Liver (tissue), 9 donors: ENCODE data around the gene RNF4. TPM values are rescaled to one million over a fixed set of nuclear protein-coding genes. Genes with fewer than 3 reads are reported as not detected.

Source experiments
- DNase-seq: peaks from one replicate; pipeline ENCODE4 v3.0.0-alpha.2; 2017; ENCODE audit warnings: low spot score
- H3K27ac ChIP-seq, 2 donors: one replicate each; pipeline ENCODE4 v1.7.0; 2013; ENCODE audit warnings: inconsistent platforms in 2 of 2, low read length in 2 of 2, control low read depth in 1 of 2, low read depth in 1 of 2, mild to moderate bottlenecking in 1 of 2
- H3K27me3 ChIP-seq, 4 donors: one replicate each; pipeline versions ENCODE4 v1.6.1 to v1.7.0; 2013; ENCODE audit warnings: low read length in 3 of 4, inconsistent platforms in 1 of 4, mild to moderate bottlenecking in 1 of 4, moderate library complexity in 1 of 4; ENCODE audit not compliant: control insufficient read depth in 4 of 4, insufficient read depth in 4 of 4
- H3K36me3 ChIP-seq, 4 donors: one replicate each; pipeline versions ENCODE4 v1.6.1 to v1.7.0; 2013; ENCODE audit warnings: low read length in 3 of 4, mild to moderate bottlenecking in 3 of 4, low read depth in 1 of 4, moderate library complexity in 1 of 4; ENCODE audit not compliant: control insufficient read depth in 4 of 4, insufficient read depth in 3 of 4
- H3K4me1 ChIP-seq, 4 donors: one replicate each; pipeline versions ENCODE4 v1.6.1 to v1.7.0; 2013; ENCODE audit warnings: low read length in 3 of 4, mild to moderate bottlenecking in 3 of 4, moderate library complexity in 1 of 4; ENCODE audit not compliant: control insufficient read depth in 4 of 4, insufficient read depth in 4 of 4
- H3K4me3 ChIP-seq, 3 donors: one replicate each; pipeline versions ENCODE4 v1.6.1 to v1.7.0; 2013; ENCODE audit warnings: low read length in 3 of 3, control low read depth in 1 of 3, low read depth in 1 of 3, mild to moderate bottlenecking in 1 of 3
- H3K9ac ChIP-seq, 2 donors: one replicate each; pipeline ENCODE4 v1.7.0; 2013; ENCODE audit warnings: low read length in 2 of 2, mild to moderate bottlenecking in 2 of 2, moderate library complexity in 2 of 2, control low read depth in 1 of 2, low read depth in 1 of 2
- H3K9me3 ChIP-seq, 4 donors: one replicate each; pipeline versions ENCODE4 v1.6.1 to v1.7.0; 2013; ENCODE audit warnings: low read length in 3 of 4; ENCODE audit not compliant: control insufficient read depth in 4 of 4
- CTCF ChIP-seq: fragments of 150-350 bp; IDR thresholded peaks from 2 replicates; pipeline ENCODE4 v1.5.1; 2017; ENCODE audit warnings: improper control_type of control experiment, low read depth, low read length; ENCODE audit not compliant: missing input control
- EGR1 ChIP-seq, 2 donors: IDR thresholded peaks; 2 replicates each; pipeline ENCODE4 v1.6.1; 2016 to 2018; ENCODE audit warnings: antibody characterized with exemption in 2 of 2, low read depth in 2 of 2
- FOXA2 ChIP-seq: IDR thresholded peaks from 2 replicates; pipeline ENCODE4 v1.6.1; 2016; ENCODE audit warnings: antibody characterized with exemption
- GABPA ChIP-seq, 2 donors: IDR thresholded peaks in 1 of 2; conservative IDR thresholded peaks in 1 of 2; 2 replicates each; pipeline ENCODE4 v1.6.1; 2016; ENCODE audit warnings: antibody characterized with exemption in 2 of 2, mild to moderate bottlenecking in 1 of 2, moderate library complexity in 1 of 2
- HNF4A ChIP-seq, 2 donors: conservative IDR thresholded peaks; 2 replicates each; pipeline ENCODE4 v1.6.1; 2016; ENCODE audit warnings: antibody characterized with exemption in 2 of 2, mild to moderate bottlenecking in 2 of 2
- HNF4G ChIP-seq: IDR thresholded peaks from 2 replicates; pipeline ENCODE4 v1.6.1; 2016; ENCODE audit warnings: antibody characterized with exemption
- MAX ChIP-seq: IDR thresholded peaks from 2 replicates; pipeline ENCODE4 v1.6.1; 2016; ENCODE audit warnings: antibody characterized with exemption
- NR2F2 ChIP-seq: IDR thresholded peaks from 2 replicates; pipeline ENCODE4 v1.6.1; 2016; ENCODE audit warnings: antibody characterized with exemption
- RAD21 ChIP-seq, 2 donors: IDR thresholded peaks; 2 replicates each; pipeline ENCODE4 v1.6.1; 2016; ENCODE audit warnings: antibody characterized with exemption in 2 of 2, mild to moderate bottlenecking in 2 of 2
- REST ChIP-seq: IDR thresholded peaks from 2 replicates; pipeline ENCODE4 v1.6.1; 2016; ENCODE audit warnings: antibody characterized with exemption, mild to moderate bottlenecking
- TAF1 ChIP-seq: conservative IDR thresholded peaks from 2 replicates; pipeline ENCODE4 v1.6.1; 2016; ENCODE audit warnings: antibody characterized with exemption, mild to moderate bottlenecking
- YY1 ChIP-seq: IDR thresholded peaks from 2 replicates; pipeline ENCODE4 v1.6.1; 2016; ENCODE audit warnings: antibody characterized with exemption, mild to moderate bottlenecking
- ZBTB33 ChIP-seq: IDR thresholded peaks from 2 replicates; pipeline ENCODE4 v1.6.1; 2016; ENCODE audit warnings: antibody characterized with exemption
- WGBS: extraction: QIAGEN DNeasy Blood & Tissue Kit; methylation state at CpG from one replicate; pipeline ENCODE4 v1.1.7; 2013; 5-methylcytosine and 5-hydroxymethylcytosine counted together
- polyA plus RNA-seq, 2 donors: library from polyadenylated mRNA; stranded (reverse) in 1 of 2; unstranded in 1 of 2; fragments of 200-250 nt in 1 of 2; fragments of >200 nt in 1 of 2; fragmentation: Nextera tagmentation in 1 of 2; extraction: Ambion mirVana in 1 of 2; gene quantifications; one replicate each; pipeline versions ENCODE4 v1.2.1 to v1.2.3, GENCODE V29; 2013 to 2015
- total RNA-seq, 2 donors: library from RNA; depleted of rRNA; stranded (reverse); fragments of >200 nt; gene quantifications; one replicate each; pipeline ENCODE4 v1.2.3, GENCODE V29; 2014
- donor health status: healthy.
- donor health status: healthy.
- donor health status: healthy.
- donor health status: healthy.
- donor health status: healthy.

The RNF4 gene
- total and polyA plus RNA-seq, 4 donors = 13.0 to 31.0 (median 17.2) TPM

- Histone ChIP-seq H3K27ac (no peak overlapping the region), H3K4me1 (peaks cover 0 to 10% (median 8%) of the 10 kb centered on the region in 4 donors), H3K36me3 (no peaks in the 10 kb centered on the region), H3K9me3 (no peaks in the 10 kb centered on the region), H3K9ac (no peak overlapping the region), H3K27me3 (no peaks in the 10 kb centered on the region), H3K4me3 (no peak overlapping the region)
- 92% methylated on average over 10 of the region's 10 CpGs for WGBS
- no peak for TF ChIP-seq HNF4G
- TF ChIP-seq TAF1 = no peak
- no peak for TF ChIP-seq HNF4A (conservative IDR thresholded peaks at IDR 0.05)
- no peak for TF ChIP-seq NR2F2
- TF ChIP-seq RAD21 (IDR thresholded peaks at IDR 0.05) = no peak
- no peak for DNase-seq
Measured at GRCh38 chr4:2423695-2424094, 45.2 kb upstream of the RNF4 start.

- DNase-seq = no peak
- Histone ChIP-seq H3K4me3 (no peak overlapping the region), H3K27ac (no peak overlapping the region), H3K4me1 (peaks cover 0 to 2% (median 1%) of the 10 kb centered on the region in 4 donors), H3K36me3 (no peaks in the 10 kb centered on the region), H3K9ac (no peak overlapping the region), H3K27me3 (no peaks in the 10 kb centered on the region), H3K9me3 (no peaks in the 10 kb centered on the region)
- 91% methylated on average over 10 of the region's 10 CpGs for WGBS
- TF ChIP-seq GABPA (IDR thresholded peaks at IDR 0.05 in 1 of 2, conservative IDR thresholded peaks at IDR 0.05 in 1 of 2) (no peak), MAX (no peak), REST (no peak)
Measured at GRCh38 chr4:2424581-2424980, 44.3 kb upstream of the RNF4 start.

GRCh38 chr4:2425386-2426068, 43.4 kb upstream of the RNF4 start:
- Histone ChIP-seq H3K4me3 (no peak overlapping the region), H3K9ac (no peak overlapping the region), H3K36me3 (no peaks in the 10 kb centered on the region), H3K9me3 (peaks cover 0 to 2% (median under 1%) of the 10 kb centered on the region in 4 donors), H3K27me3 (no peaks in the 10 kb centered on the region), H3K4me1 (no peaks in the 10 kb centered on the region), H3K27ac (no peak overlapping the region)
- 96% methylated on average over 13 of the region's 13 CpGs for WGBS
- no peak for TF ChIP-seq CTCF
- no peak for TF ChIP-seq FOXA2
- no peak for TF ChIP-seq EGR1 (IDR thresholded peaks at IDR 0.05; ENCODE audit: low read depth in 2 of 2)
- no peak for TF ChIP-seq YY1
- no peak for TF ChIP-seq ZBTB33
- no peak for DNase-seq
